GM19324 (cell line): ENCODE results near the gene TMEM123.

Experiments used
- ATAC-seq: cut with Tn5 transposase; IDR thresholded peaks from one replicate; pipeline ENCODE4 v1.9.1; 2021; ENCODE audit warnings: mild to moderate bottlenecking, moderate library complexity; ENCODE audit not compliant: unreplicated experiment, low FRiP score

The TMEM123 gene

DNA sequence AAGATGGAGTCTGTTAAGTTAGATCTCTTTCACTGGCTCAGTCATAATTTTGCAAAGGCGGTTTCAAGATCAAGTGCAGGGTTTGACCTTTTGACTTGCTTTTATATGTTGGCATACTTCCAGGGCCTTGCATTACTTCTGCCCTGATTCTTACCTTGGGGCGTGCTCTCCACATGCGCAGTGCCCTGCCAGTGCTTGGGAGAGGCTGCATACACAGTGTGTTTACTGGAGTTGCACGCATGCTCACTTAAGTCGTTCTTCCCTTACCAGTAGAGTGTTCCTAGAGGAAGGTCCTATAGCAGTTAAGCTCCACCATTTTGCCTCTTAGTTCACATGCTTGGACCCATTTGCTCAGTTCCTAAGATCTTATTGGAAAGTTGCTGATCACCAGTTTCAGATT is 21.0 kb upstream of the TMEM123 start:
- no peak for ATAC-seq

- ATAC-seq: no peak
Measured at GRCh38 chr11:102472127-102472526, 19.6 kb upstream of the TMEM123 start.

DNA sequence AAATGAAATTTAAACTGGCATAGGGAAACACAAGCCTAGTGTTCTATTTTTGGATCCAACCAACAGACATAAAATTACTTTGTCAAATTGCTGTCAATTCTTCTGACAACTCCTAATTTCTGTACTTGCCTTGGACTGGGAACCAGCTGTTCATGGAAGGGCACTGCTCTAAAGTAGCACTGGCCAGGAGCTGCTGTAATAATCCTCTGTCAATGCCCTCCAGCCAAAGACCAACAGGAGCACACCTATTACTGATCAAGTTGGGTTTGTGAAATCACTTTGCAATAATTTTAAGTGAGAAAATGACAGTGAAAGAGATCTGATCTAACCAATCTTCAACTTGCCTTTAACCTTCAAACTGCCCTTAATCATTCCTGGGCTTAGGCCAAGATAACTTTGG is 18.9 kb upstream of the TMEM123 start:
- no peak for ATAC-seq

DNA sequence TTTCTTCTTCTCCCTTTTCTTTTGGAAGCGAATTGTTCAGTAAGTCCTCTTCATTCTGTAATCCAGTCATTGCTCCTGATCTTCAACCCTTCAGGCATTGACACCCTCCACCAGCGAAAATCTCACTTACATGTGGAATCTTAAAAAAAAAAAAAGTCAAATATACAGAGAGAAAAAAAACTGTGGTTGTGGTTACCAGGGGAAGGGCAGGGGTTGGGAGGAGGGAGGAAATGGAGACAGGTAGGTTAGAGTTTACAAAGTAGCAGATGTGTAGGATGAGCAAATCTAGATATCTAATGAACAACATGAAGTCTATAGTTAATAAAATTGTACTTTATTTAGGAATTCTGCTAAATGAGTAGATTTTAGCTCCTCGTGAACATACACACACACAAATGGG is 17.7 kb upstream of the TMEM123 start:
- no peak for ATAC-seq

DNA sequence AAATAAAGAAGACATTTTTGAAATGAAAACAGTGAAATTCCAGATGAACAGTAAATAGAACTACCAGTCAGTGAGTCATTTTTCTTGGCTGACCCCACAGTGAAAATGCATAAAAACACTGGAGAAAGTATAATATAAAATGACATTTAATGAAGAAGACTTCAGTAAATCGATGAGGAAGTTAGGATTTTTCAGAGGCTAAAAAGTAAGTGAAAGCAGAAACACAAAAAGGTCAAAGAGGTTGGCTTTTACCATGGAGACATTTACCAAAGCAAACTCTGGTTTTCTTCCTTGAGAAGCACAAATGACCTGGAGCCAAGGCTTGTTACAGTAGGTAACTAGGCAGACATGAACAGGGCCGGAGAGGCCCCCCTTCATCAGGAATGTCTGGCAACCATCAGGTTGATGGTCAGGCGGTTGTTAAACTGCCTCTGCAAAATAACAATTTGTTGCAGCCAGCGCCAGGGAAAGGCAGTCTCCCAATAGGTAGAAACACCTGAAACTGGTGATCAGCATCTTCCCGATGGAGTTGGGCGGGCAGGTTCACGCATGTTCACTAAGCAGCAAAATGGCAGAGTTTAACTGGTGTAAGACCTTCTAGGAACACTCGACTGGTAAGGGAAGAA is 16.7 kb upstream of the TMEM123 start:
- no peak for ATAC-seq

- no peak for ATAC-seq
Measured at GRCh38 chr11:102468616-102469195, 16.1 kb upstream of the TMEM123 start.

DNA sequence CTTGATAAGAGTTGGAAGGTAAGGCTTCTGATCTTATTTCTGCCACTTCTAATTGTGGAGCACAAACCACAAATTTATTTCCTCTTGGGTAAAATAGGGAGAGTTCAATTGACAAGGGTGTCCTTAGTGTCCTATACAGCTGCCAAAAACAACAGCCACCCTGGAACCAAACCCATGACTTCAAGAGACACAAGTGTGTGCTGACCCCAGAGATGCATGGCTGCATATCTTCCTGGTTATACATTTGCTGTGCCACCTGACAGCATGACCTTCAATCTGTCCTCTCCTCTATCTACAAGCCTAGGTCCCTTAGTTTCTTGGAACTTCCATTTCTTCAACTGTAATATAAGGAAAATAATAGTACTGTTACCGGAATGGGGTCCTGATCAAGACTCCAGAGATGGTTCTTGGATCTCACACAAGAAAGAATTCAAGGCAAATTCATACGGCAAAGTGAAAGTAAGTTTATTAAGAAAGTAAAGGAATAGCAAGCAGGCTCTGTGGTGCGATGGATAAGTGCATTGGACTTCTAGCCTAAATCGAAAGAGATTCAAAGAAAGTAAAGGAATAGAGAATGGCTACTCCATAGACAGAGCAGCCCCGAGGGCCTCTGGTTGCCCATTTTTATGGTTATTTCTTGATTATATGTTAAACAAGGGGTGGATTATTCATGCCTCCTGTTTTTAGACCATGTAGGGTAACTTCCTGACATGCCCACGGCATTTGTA is 15.5 kb upstream of the TMEM123 start:
- no peak for ATAC-seq

- ATAC-seq: no peak
Measured at GRCh38 chr11:102467080-102467708, 14.6 kb upstream of the TMEM123 start.

DNA sequence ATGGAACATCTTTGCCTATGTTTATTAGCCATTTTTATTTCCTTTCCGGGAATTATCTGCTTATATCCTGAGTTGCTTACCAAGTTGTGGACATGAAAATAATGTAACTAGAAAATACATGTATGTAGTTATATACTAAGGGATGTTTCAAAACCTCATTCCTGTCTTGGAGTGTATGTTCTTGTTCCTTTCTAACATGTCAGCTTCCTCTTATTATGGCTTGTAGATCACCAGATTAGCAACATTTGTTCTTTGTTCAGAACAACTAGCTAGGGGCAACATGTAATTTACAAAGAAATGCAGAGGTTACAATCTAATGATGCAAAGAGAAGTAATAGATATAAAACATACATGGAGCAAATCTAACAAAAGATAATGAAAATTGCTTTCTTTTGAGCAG is 13.1 kb upstream of the TMEM123 start:
- no peak for ATAC-seq

DNA sequence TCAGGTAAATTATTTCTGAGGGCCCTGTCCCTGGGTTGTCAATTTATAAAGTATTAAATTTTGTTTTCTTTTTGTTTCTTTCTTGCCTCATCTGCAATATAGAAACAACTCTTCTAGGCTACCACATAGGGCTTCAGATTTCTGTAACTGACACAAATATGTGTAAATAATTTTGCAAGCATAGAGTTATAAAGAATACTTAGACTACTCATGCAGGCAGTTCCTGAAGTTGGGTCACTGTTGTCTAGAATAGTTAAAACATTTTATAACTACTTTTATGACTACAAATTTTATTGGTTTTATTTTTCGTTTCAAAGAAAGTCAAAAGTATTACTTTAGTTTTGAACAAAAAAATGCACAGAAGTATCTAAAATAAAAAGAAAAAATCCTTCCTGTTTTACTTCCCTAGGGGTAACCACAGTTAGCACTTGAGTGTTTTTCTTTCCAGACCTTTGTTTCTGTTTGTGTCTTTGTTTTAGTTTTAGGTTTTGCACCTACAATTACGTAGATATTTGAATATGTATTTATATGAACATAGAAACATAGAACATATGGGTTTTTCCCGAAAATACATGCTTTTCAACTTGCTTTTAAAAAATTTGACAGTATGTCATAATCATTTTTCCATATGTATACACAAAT is 12.4 kb upstream of the TMEM123 start:
- ATAC-seq: no peak

DNA sequence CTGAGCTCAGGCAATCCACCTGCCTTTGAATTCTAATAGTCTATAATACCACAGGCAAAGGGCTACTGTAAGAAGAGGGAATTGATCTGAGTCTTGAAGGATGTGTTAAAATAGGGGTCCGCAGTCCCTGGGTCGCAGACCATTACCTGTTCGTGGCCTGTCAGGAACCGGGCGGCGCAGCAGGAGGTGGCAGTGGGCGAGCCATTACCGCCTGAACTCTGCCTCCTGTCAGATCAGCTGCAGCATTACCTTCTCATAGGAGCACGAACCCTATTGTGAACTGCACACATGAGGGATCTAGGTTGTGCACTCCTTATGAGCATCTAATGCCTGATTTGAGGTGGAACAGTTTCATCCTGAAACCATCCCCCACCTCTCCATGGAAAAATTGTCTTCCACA is 11.5 kb upstream of the TMEM123 start:
- no peak for ATAC-seq

DNA sequence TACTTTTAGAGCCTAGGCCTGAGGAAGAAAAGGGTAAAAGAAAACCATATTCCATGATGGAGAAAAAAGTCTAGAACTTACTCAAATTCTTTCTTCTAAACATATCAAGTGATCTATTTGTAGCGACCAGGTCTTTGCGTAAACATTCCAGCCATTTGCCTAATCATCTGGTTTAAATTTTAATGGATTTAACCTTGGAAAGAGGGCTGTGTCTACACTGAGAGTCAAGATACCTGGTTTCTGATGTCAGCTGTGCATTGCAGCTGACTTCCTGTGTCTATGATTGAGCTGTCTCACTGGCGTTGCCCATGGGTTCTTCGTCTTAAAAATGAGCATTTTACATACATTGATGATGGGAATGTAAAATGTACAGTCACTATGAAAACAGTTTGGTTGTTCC is 10.0 kb upstream of the TMEM123 start:
- ATAC-seq: no peak

DNA sequence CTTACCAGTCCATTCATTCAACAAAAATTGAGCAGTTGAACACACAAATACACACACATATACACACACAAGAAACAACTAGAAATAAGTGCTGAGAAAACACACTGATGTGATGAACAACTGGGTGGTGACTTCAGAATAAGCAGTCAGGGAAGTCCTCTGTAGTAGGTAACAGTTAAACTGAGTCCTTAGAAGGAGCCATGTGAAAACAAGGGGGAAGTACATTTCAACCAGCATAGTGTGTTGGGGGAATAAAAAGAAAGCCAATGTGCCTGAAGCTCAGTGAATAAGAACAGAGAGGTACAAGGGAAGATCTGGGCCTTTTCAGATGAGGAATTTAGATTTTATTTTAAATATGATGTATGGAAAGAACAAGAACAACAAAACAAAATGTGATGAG is 6.8 kb upstream of the TMEM123 start:
- no peak for ATAC-seq

DNA sequence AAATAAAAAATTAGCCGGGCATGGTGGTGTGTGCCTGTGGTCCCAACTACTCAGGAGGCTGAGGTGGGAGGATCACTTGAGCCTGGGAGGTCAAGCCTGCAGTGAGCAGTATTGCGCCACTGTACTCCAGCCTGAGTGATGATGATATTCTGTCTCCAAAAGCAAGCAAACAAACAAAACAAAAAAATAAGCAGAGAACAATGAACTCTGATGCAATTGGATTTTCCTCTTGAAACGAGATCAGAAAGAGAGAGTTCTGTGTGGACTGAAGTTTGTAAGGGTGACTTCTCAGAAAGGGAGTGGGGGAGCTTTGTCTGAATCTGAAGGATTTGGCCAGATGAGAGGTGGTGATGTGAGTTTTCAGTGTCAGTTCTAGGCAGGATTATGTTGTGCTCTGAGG is 6.0 kb upstream of the TMEM123 start:
- no peak for ATAC-seq

GRCh38 chr11:102457865-102458264 is 5.3 kb upstream of the TMEM123 start:
- no peak for ATAC-seq

- ATAC-seq: no peak
Measured at GRCh38 chr11:102457056-102457677, 4.6 kb upstream of the TMEM123 start.

GRCh38 chr11:102456381-102456780 is 3.8 kb upstream of the TMEM123 start:
- no peak for ATAC-seq

DNA sequence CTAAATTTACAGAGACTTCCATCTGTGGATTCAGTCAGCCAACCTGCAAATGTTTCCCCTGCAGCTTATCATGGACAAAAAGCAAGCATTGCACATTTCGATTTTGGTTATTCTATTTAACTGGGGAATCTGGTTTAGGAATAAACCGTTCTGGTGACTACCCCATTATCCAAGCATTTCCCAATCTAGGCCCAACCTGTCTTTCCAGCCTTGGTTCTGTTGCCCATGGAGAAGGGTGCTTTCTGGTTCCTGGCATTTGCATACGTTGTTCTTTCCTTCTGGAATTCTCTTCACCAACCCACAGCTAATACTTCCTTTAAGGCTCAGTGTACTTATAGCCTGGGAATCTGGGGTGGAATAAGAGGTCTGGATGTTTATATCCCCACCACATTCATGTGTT is 1.4 kb upstream of the TMEM123 start:
- ATAC-seq: no peak

DNA sequence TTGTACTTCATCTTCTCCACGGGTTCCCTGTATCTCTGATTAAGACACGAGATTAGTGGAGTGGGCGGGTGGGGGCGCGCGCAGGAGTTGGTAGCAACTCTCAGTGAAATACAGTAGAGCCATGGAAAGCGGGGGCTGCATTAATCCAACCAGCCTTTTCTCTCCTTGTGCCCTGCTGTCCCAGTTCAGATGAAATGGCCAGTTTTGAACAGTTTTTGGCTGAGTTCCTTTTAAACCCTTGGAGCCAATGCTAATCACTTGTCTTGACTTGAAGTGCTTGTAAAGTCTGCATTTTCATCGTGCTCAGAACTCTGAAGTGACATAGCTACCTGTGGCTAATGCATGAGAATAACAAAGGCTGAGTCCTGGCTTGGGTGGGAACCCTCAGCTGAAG is 734 bp upstream of the TMEM123 start:
- no peak for ATAC-seq

GRCh38 chr11:102451681-102452460 is 694 bp downstream of the TMEM123 start:
- peak; percentile 76 for ATAC-seq
